ENCODE measurements around the gene KLHDC4. TPM values are rescaled to one million over a fixed set of nuclear protein-coding genes. Genes with fewer than 3 reads are reported as not detected.

The KLHDC4 gene
- polyA plus RNA-seq, 3 donors: 11.2 to 26.4 (median 12.6) TPM

DNA sequence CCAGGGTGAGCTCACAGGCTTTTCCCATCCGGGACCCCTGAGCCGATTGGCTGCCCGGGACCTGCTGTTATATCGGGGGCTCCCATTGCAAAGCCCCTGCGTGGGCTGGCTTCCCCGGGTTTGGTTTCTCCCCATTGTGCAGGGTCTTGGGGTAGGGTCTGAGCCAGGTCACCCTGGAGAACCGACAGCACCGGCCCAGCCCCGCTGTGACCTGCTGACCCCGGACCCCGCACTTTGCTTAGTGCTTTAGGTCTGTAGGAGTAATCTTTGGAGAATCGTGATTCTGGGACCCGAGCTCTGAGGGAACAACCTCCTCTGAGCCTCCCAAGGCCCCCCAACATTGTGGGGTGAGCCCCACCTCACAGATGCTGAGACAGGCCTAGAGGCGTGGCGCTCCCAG is 100.6 kb downstream of the KLHDC4 start:
- Histone ChIP-seq H3K36me3 (replicated peaks in 1 of 2; ENCODE audit: control insufficient read depth in 1 of 2, insufficient read depth in 2 of 2, low read length in 2 of 2) (no peaks in the 10 kb centered on the region), H3K27me3 (ENCODE audit: control insufficient read depth in 2 of 2, insufficient read depth in 2 of 2, low read length in 2 of 2) (no peaks in the 10 kb centered on the region), H2AFZ (ENCODE audit: insufficient read depth, low read depth, low read length, poor library complexity, severe bottlenecking) (no peak overlapping the region), H4K20me1 (ENCODE audit: insufficient read depth, low read length) (no peaks in the 10 kb centered on the region), H3K4me1 (ENCODE audit: control insufficient read depth in 1 of 2, insufficient read depth in 2 of 2, low read length in 2 of 2) (peaks cover 0 to 2% of the 10 kb centered on the region in 2 donors), H3K79me2 (ENCODE audit: insufficient read depth, low read length) (no peaks in the 10 kb centered on the region), H3K9ac (ENCODE audit: insufficient read depth, low read length, poor library complexity, severe bottlenecking) (no peak overlapping the region), H3K9me3 (replicated peaks in 1 of 2; ENCODE audit: control insufficient read depth in 1 of 2, insufficient read depth in 1 of 2, low read length in 2 of 2) (no peaks in the 10 kb centered on the region), H3K27ac (ENCODE audit: low read depth in 1 of 2, low read length in 2 of 2) (no peak overlapping the region), H3K4me2 (replicated peaks; ENCODE audit: extremely low read depth, low read length, poor library complexity, severe bottlenecking) (no peak overlapping the region), H3K4me3 (replicated peaks in 1 of 3; ENCODE audit: low read depth in 2 of 3, low read length in 3 of 3) (no peak overlapping the region)
- no peak overlapping the region for H3K4me3 Mint-ChIP-seq
- DNase-seq: no peak
- H3K4me1 Mint-ChIP-seq: peaks cover 4% of the 10 kb centered on the region
- intact Hi-C loops (cut with micrococcal nuclease): no loop called here
- no peaks in the 10 kb centered on the region for H3K36me3 Mint-ChIP-seq
- no peak overlapping the region for H3K27ac Mint-ChIP-seq
- peaks cover 0 to 5% (median 5%) of the 10 kb centered on the region in 3 donors for H3K27me3 Mint-ChIP-seq (ENCODE audit: low read depth in 3 of 3)
- TF ChIP-seq CTCF (IDR thresholded peaks at IDR 0.05): no peak
- H3K9me3 Mint-ChIP-seq: no peaks in the 10 kb centered on the region
- WGBS (ENCODE audit: insufficient coverage): 88% methylated on average over 7 of the region's 15 CpGs

- H3K9me3 ChIP-seq (replicated peaks in 1 of 2; ENCODE audit: control insufficient read depth in 1 of 2, insufficient read depth in 1 of 2, low read length in 2 of 2): no peaks in the 10 kb centered on the region
- no peak for DNase-seq
- no peaks in the 10 kb centered on the region for H4K20me1 ChIP-seq (ENCODE audit: insufficient read depth, low read length)
- H3K4me1 Mint-ChIP-seq: peaks cover 4% of the 10 kb centered on the region
- H3K27me3 ChIP-seq (ENCODE audit: control insufficient read depth in 2 of 2, insufficient read depth in 2 of 2, low read length in 2 of 2): no peaks in the 10 kb centered on the region
- H3K9me3 Mint-ChIP-seq: no peaks in the 10 kb centered on the region
- WGBS (ENCODE audit: insufficient coverage): 90% methylated on average over 10 of the region's 11 CpGs
- H3K27ac Mint-ChIP-seq: no peak overlapping the region
- TF ChIP-seq CTCF (IDR thresholded peaks at IDR 0.05): no peak
- H3K79me2 ChIP-seq (ENCODE audit: insufficient read depth, low read length): no peaks in the 10 kb centered on the region
- H3K4me1 ChIP-seq (ENCODE audit: control insufficient read depth in 1 of 2, insufficient read depth in 2 of 2, low read length in 2 of 2): peaks cover 0 to 2% of the 10 kb centered on the region in 2 donors
- no peak overlapping the region for H2AFZ ChIP-seq (ENCODE audit: insufficient read depth, low read depth, low read length, poor library complexity, severe bottlenecking)
- H3K27ac ChIP-seq (ENCODE audit: low read depth in 1 of 2, low read length in 2 of 2): no peak overlapping the region
- H3K4me3 ChIP-seq (replicated peaks in 1 of 3; ENCODE audit: low read depth in 2 of 3, low read length in 3 of 3): no peak overlapping the region
- H3K27me3 Mint-ChIP-seq (ENCODE audit: low read depth in 3 of 3): peaks cover 0 to 5% (median 5%) of the 10 kb centered on the region in 3 donors
- H3K4me2 ChIP-seq (replicated peaks; ENCODE audit: extremely low read depth, low read length, poor library complexity, severe bottlenecking): no peak overlapping the region
- no peak overlapping the region for H3K4me3 Mint-ChIP-seq
- no peak overlapping the region for H3K9ac ChIP-seq (ENCODE audit: insufficient read depth, low read length, poor library complexity, severe bottlenecking)
- intact Hi-C loops (cut with micrococcal nuclease): no loop called here
- no peaks in the 10 kb centered on the region for H3K36me3 ChIP-seq (replicated peaks in 1 of 2; ENCODE audit: control insufficient read depth in 1 of 2, insufficient read depth in 2 of 2, low read length in 2 of 2)
- no peaks in the 10 kb centered on the region for H3K36me3 Mint-ChIP-seq
Observed at GRCh38 chr16:87664792-87665191, 101.0 kb downstream of the KLHDC4 start.

Measured in CD14-positive monocyte (primary cell).